Smooth muscle cell of the umbilical artery (primary cell): ENCODE data around the gene TMEM156. TPM values are rescaled to one million over a fixed set of nuclear protein-coding genes. Genes with fewer than 3 reads are reported as not detected.

Source experiments
- total RNA-seq: library from RNA; depleted of rRNA; stranded (reverse); fragments of >200 nt; gene quantifications from 2 replicates; pipeline ENCODE4 v1.2.3, GENCODE V29; 2014

Gene TMEM156, protein sequence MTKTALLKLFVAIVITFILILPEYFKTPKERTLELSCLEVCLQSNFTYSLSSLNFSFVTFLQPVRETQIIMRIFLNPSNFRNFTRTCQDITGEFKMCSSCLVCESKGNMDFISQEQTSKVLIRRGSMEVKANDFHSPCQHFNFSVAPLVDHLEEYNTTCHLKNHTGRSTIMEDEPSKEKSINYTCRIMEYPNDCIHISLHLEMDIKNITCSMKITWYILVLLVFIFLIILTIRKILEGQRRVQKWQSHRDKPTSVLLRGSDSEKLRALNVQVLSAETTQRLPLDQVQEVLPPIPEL
- 2.1 and 6.5 TPM in 2 replicates for total RNA-seq

DNA sequence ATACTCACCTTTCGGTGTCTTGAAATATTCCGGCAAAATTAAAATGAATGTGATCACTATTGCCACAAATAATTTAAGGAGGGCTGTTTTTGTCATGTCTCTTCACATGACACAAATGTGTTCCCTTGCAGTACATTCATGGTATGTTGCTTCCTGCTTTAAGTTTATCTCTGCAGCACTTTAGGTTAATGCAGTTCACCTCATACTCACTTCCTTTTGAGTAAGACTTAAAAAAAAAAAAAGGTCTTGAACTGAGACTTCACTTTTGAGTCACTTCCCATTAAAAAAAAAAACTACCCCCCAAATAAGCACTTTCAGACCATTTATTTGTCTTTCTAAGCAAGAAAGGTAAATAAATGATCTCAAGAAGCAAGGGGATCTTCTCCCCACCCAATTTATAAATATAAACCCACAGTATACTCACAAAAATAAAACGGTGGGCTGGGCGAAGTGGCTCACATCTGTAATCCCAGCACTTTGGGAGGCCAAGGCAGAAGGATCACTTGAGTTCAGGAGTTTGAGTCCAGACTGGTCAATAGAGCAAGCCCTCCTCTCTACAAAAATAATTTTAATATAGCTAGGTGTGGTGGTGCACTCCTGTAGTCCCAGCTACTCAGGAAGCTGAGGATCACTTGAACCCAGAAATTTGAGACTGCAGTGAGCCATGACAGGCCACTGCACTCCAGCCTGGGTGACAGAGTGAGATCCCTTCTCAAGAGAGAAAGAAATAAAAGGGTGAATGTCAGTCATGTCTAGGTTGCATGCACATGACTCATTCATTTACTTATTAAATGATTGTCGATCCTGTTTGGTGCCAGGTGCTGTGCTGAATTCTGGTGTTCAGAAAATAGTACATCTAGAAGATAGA, at the start of gene TMEM156:
Gene TMEM156 (minus strand): TSS at position 192 of the 868 bp plus-strand sequence. CDS start 96 bp downstream, at position 96.

GRCh38 chr4:39062094-39062769, 30.0 kb upstream of the TMEM156 start, which contains the start of gene KLHL5:
Gene KLHL5 (plus strand): TSS chr4:39062232. CDS start chr4:39062653, 421 bp downstream.

Other genes starting within 250 kb of the TMEM156 start
- gene TLR10, start 249.4 kb downstream of the TMEM156 start, total RNA-seq, result not detected in 2 replicates
- 0.59 and 0.60 TPM in 2 replicates for gene TLR1, start 227.6 kb downstream of the TMEM156 start, total RNA-seq
- 1.8 and 3.2 TPM in 2 replicates for gene TLR6, start 175.6 kb downstream of the TMEM156 start, total RNA-seq
- 437 and 526 TPM in 2 replicates for gene FAM114A1, start 164.6 kb downstream of the TMEM156 start, total RNA-seq
- 184 and 202 TPM in 2 replicates for gene KLHL5, start 29.8 kb upstream of the TMEM156 start, total RNA-seq
- 23.5 and 43.7 TPM in 2 replicates for gene WDR19, start 150.1 kb upstream of the TMEM156 start, total RNA-seq